SK-N-SH treated with all-trans-retinoic acid at 6 μM for 48 hours (cell line): ENCODE data around the gene SGPP1.
"Not testable (repeated sequence)": the region's sequence is repeated elsewhere in the genome, so short reads cannot be mapped to it uniquely, and the experiment has no call there.

ENCODE experiments used
- ATAC-seq: fragments of 200-7000 bp; cut with Tn5 transposase; 3 replicates; pipeline ENCODE4 v1.9.1; 2020; ENCODE audit warnings: mild to moderate bottlenecking, moderate library complexity
- ARNTL ChIP-seq: fragments of 450-650 bp; formaldehyde crosslinking; IDR thresholded peaks from 2 replicates; pipeline ENCODE4 v1.5.0; 2020; ENCODE audit warnings: low read depth, mild to moderate bottlenecking, moderate library complexity, borderline replicate concordance
- BACH2 ChIP-seq: fragments of 250-450 bp; sonication (Bioruptor Pico); IDR thresholded peaks from 2 replicates; pipeline ENCODE4 v1.9.0; 2021; ENCODE audit warnings: mild to moderate bottlenecking, borderline replicate concordance
- CREB5 ChIP-seq: fragments of 250-450 bp; sonication (Bioruptor Pico); IDR thresholded peaks from 2 replicates; pipeline ENCODE4 v1.5.1; 2020; ENCODE audit warnings: low read depth, mild to moderate bottlenecking, moderate library complexity
- CSDC2 ChIP-seq: fragments of 250-450 bp; sonication (Bioruptor Pico); IDR thresholded peaks from 2 replicates; pipeline ENCODE4 v1.5.0; 2020; ENCODE audit warnings: mild to moderate bottlenecking, moderate library complexity
- GLIS3 ChIP-seq: fragments of 250-450 bp; sonication (Bioruptor Pico); IDR thresholded peaks from 2 replicates; pipeline ENCODE4 v1.5.0; 2020; ENCODE audit warnings: mild to moderate bottlenecking, moderate library complexity
- ISL1 ChIP-seq: fragments of 250-450 bp; sonication (Bioruptor Pico); IDR thresholded peaks from 2 replicates; pipeline ENCODE4 v2.1.2; 2022; ENCODE audit warnings: mild to moderate bottlenecking, moderate library complexity
- OSR1 ChIP-seq: fragments of 250-450 bp; sonication (Bioruptor Pico); IDR thresholded peaks from 2 replicates; pipeline ENCODE4 v1.8.0; 2022; ENCODE audit warnings: moderate library complexity, mild to moderate bottlenecking, inconsistent platforms
- PATZ1 ChIP-seq: fragments of 250-450 bp; sonication (Bioruptor Pico); IDR thresholded peaks from 2 replicates; pipeline ENCODE4 v1.8.0; 2020; ENCODE audit warnings: mild to moderate bottlenecking, moderate library complexity, borderline replicate concordance
- POU6F1 ChIP-seq: fragments of 250-450 bp; sonication (Bioruptor Pico); IDR thresholded peaks from 2 replicates; pipeline ENCODE4 v1.8.0; 2021; ENCODE audit warnings: low read depth, mild to moderate bottlenecking, moderate library complexity, borderline replicate concordance
- PPARA ChIP-seq: fragments of 250-450 bp; sonication (Bioruptor Pico); IDR thresholded peaks from 2 replicates; pipeline ENCODE4 v1.5.0; 2020; ENCODE audit warnings: mild to moderate bottlenecking, borderline replicate concordance
- RARB ChIP-seq: fragments of 250-450 bp; sonication (Bioruptor Pico); IDR thresholded peaks from 2 replicates; pipeline ENCODE4 v1.8.0; 2021; ENCODE audit warnings: mild to moderate bottlenecking, moderate library complexity
- SNAI2 ChIP-seq: fragments of 250-450 bp; sonication (Bioruptor Pico); IDR thresholded peaks from 2 replicates; pipeline ENCODE4 v1.5.0; 2020; ENCODE audit warnings: mild to moderate bottlenecking, moderate library complexity
- TCF4 ChIP-seq: fragments of 250-450 bp; sonication (Bioruptor Pico); IDR thresholded peaks from 2 replicates; pipeline ENCODE4 v1.8.0; 2021; ENCODE audit warnings: mild to moderate bottlenecking, moderate library complexity, borderline replicate concordance
- TOX ChIP-seq: fragments of 250-450 bp; sonication (Bioruptor Pico); IDR thresholded peaks from 2 replicates; pipeline ENCODE4 v1.8.0; 2021; ENCODE audit warnings: mild to moderate bottlenecking, moderate library complexity, borderline replicate concordance
- TSHZ2 ChIP-seq: fragments of 250-450 bp; sonication (Bioruptor Pico); IDR thresholded peaks from 2 replicates; pipeline ENCODE4 v1.5.0; 2020; ENCODE audit warnings: mild to moderate bottlenecking, moderate library complexity
- ZC3H10 ChIP-seq: fragments of 250-450 bp; sonication (Bioruptor Pico); IDR thresholded peaks from 2 replicates; pipeline ENCODE4 v1.5.1; 2021; ENCODE audit warnings: mild to moderate bottlenecking, moderate library complexity
- ZFP3 ChIP-seq: fragments of 250-450 bp; sonication (Bioruptor Pico); IDR thresholded peaks from 2 replicates; pipeline ENCODE4 v1.5.0; 2020; ENCODE audit warnings: mild to moderate bottlenecking, moderate library complexity
- ZFP30 ChIP-seq: fragments of 450-650 bp; formaldehyde crosslinking; IDR thresholded peaks from 2 replicates; pipeline ENCODE4 v1.5.0; 2022; ENCODE audit warnings: mild to moderate bottlenecking, moderate library complexity
- ZNF565 ChIP-seq: fragments of 450-650 bp; formaldehyde crosslinking; conservative IDR thresholded peaks from 2 replicates; pipeline ENCODE4 v1.5.0; 2020; ENCODE audit warnings: low read depth, mild to moderate bottlenecking, moderate library complexity

The SGPP1 gene

GRCh38 chr14:63642229-63642611, 85.6 kb downstream of the SGPP1 start:
- ATAC-seq, result peak; percentile 83
- no peak for TF ChIP-seq GLIS3 (CRISPR knock-in tag)
- TF ChIP-seq CSDC2 (CRISPR knock-in tag), result no peak
- TF ChIP-seq TOX (CRISPR knock-in tag), result no peak
- no peak for TF ChIP-seq TCF4
- TF ChIP-seq ZFP3 (CRISPR knock-in tag), result no peak
- TF ChIP-seq POU6F1 (CRISPR knock-in tag), result no peak

- ATAC-seq, result peak; percentile 94
- TF ChIP-seq ISL1 (CRISPR knock-in tag), result no peak
- TF ChIP-seq PATZ1, result 0 out of 2 replicates have a peak, but pooled peaks have one; percentile 31
- no peak for TF ChIP-seq CSDC2 (CRISPR knock-in tag)
- TF ChIP-seq ZC3H10, result no peak
- TF ChIP-seq ARNTL (CRISPR knock-in tag), result no peak
- no peak for TF ChIP-seq BACH2 (CRISPR knock-in tag)
- TF ChIP-seq ZNF565 (CRISPR knock-in tag), result no peak
- TF ChIP-seq PPARA (CRISPR knock-in tag), result no peak
- TF ChIP-seq TSHZ2 (CRISPR knock-in tag), result peak; percentile 24; the same call in 1 of the 2 replicates
- no peak for TF ChIP-seq SNAI2 (CRISPR knock-in tag)
- no peak for TF ChIP-seq TOX (CRISPR knock-in tag)
Measured at GRCh38 chr14:63641473-63642228, 86.2 kb downstream of the SGPP1 start, which contains the start of gene WDR89. Gene WDR89, minus strand, starts transcription at chr14:63641871. Its CDS starts 41,929 bp downstream, at chr14:63599942.

- no peak for TF ChIP-seq ZFP30 (CRISPR knock-in tag)
- no peak for TF ChIP-seq RARB (CRISPR knock-in tag)
- TF ChIP-seq PATZ1, result no peak
- TF ChIP-seq CREB5, result no peak
- no peak for TF ChIP-seq OSR1 (CRISPR knock-in tag)
- no peak for TF ChIP-seq ZFP3 (CRISPR knock-in tag)
- ATAC-seq, result no peak
Measured at GRCh38 chr14:63638493-63638892, 89.4 kb downstream of the SGPP1 start.

- ATAC-seq, result not testable (repeated sequence)
Measured at GRCh38 chr14:63636094-63636635, 91.7 kb downstream of the SGPP1 start.
